Peyer's patch (tissue), 4 donors: Measurements from ENCODE around the gene DUSP7.

Source experiments
- CTCF ChIP-seq, 6 experiments: fragments of 450-650 bp in 4 of 6; fragments of 200-600 bp in 2 of 6; sonication (generic) in 1 of 6; IDR thresholded peaks; one replicate each; pipeline ENCODE4 v1.5.1; 2017 to 2019; ENCODE audit warnings: antibody characterized with exemption in 6 of 6, mild to moderate bottlenecking in 3 of 6, moderate library complexity in 1 of 6
- POLR2A ChIP-seq, 2 donors: fragments of 450-650 bp; IDR thresholded peaks; one replicate each; pipeline ENCODE4 v1.5.1; 2017; ENCODE audit warnings: antibody characterized with exemption in 2 of 2, mild to moderate bottlenecking in 2 of 2, moderate library complexity in 2 of 2

GRCh38 chr3:52004163-52004787, 52.1 kb downstream of the DUSP7 start:
- TF ChIP-seq CTCF (IDR thresholded peaks at IDR 0.05) (peak in 1 of 6 experiments; percentile 22), POLR2A (IDR thresholded peaks at IDR 0.05) (no peak)
